Panc1 (cell line): ENCODE data around the gene RNF113B. TPM values are rescaled to one million over a fixed set of nuclear protein-coding genes. Genes with fewer than 3 reads are reported as not detected.

ENCODE experiments used
- ATAC-seq: fragments of 200-7000 bp; cut with Tn5 transposase; 2 replicates; pipeline ENCODE4 v1.9.1; 2020; ENCODE audit warnings: mild to moderate bottlenecking, moderate library complexity
- BruUV-seq: library from RNA; stranded (reverse); fragments of 400-500 nt; replicated peaks from 2 replicates; lab custom pipeline; 2021; lab: Mats Ljungman, UMichigan
- CTCF ChIA-PET: fragments of 300-600 bp; sonication (Branson Sonifier 250); formaldehyde crosslinking; loops from one replicate; lab custom pipeline; 2022; ENCODE audit warnings: antibody characterized with exemption; lab: Charles Lee
- POLR2A ChIA-PET: fragments of 300-600 bp; sonication (Branson Sonifier 250); formaldehyde crosslinking; loops from one replicate; lab custom pipeline; 2022; ENCODE audit warnings: antibody characterized with exemption; lab: Charles Lee
- DNase-seq: peaks from one replicate; pipeline ENCODE4 v3.0.0-alpha.2; 2010; ENCODE audit warnings: low read depth, low spot score
- H3K27ac ChIP-seq: 2 replicates; pipeline ENCODE4 v1.5.1; 2011; ENCODE audit warnings: mild to moderate bottlenecking, low read length, inconsistent platforms
- H3K27me3 ChIP-seq: fragments of 200-500 bp; sonication (Bioruptor generic); 2 replicates; pipeline ENCODE4 v1.6.0; 2014; ENCODE audit warnings: low read length, inconsistent platforms; ENCODE audit not compliant: control insufficient read depth, insufficient read depth
- H3K36me3 ChIP-seq: fragments of 200-500 bp; sonication (Bioruptor generic); 2 replicates; pipeline ENCODE4 v1.5.1; 2014; ENCODE audit warnings: inconsistent platforms, mild to moderate bottlenecking, low read length, moderate library complexity; ENCODE audit not compliant: control insufficient read depth, insufficient read depth
- H3K4me1 ChIP-seq: 2 replicates; pipeline ENCODE4 v1.5.1; 2011; ENCODE audit warnings: inconsistent platforms, mild to moderate bottlenecking, low read length, moderate library complexity; ENCODE audit not compliant: control insufficient read depth, insufficient read depth
- H3K4me3 ChIP-seq, 2 experiments: 2 replicates each; pipeline ENCODE4 v1.5.1; 2011 to 2012; ENCODE audit warnings: low read depth in 2 of 2, low read length in 2 of 2, mild to moderate bottlenecking in 2 of 2, inconsistent platforms in 1 of 2, moderate library complexity in 1 of 2
- H3K9me3 ChIP-seq: fragments of 200-500 bp; sonication (Bioruptor generic); 2 replicates; pipeline ENCODE4 v1.5.1; 2014; ENCODE audit warnings: low read depth, mild to moderate bottlenecking, inconsistent platforms, low read length, moderate library complexity; ENCODE audit not compliant: control insufficient read depth, insufficient read depth
- POLR2AphosphoS5 ChIP-seq: IDR thresholded peaks from 2 replicates; pipeline ENCODE4 v1.6.1; 2012; ENCODE audit warnings: mild to moderate bottlenecking, low read depth, low read length, moderate library complexity
- SIN3A ChIP-seq: IDR thresholded peaks from 2 replicates; pipeline ENCODE4 v1.6.1; 2012; ENCODE audit warnings: low read depth, mild to moderate bottlenecking, low read length, moderate library complexity, borderline replicate concordance; ENCODE audit not compliant: insufficient read depth
- TCF7L2 ChIP-seq: IDR thresholded peaks from 2 replicates; pipeline ENCODE4 v1.6.1; 2011; ENCODE audit warnings: mild to moderate bottlenecking, low read depth, low read length, inconsistent platforms
- in situ Hi-C: cut with HindIII; loops from 2 replicates; pipeline ENCODE4 v1.10.0; 2016; ENCODE audit warnings: low sequenced_read_pairs, low pct_unique_long_range_greater_than_20kb
- intact Hi-C: fragments of 100-400 bp; cut with micrococcal nuclease; formaldehyde crosslinking; loops from one replicate; pipeline ENCODE4 v1.10.0; 2022; ENCODE audit not compliant: unreplicated experiment
- microRNA-seq: library from miRNA; unstranded; fragments of <30 nt; microRNA quantifications from one replicate; pipeline ENCODE4 v1.1.0, GENCODE V29; 2020; ENCODE audit not compliant: unreplicated experiment
- total RNA-seq: library from RNA; stranded (reverse); gene quantifications from one replicate; pipeline ENCODE4 v1.2.1, GENCODE V29; 2021; ENCODE audit not compliant: unreplicated experiment
- TF ChIP-seq, protein P1 (sequence below): fragments of 450-650 bp; IDR thresholded peaks from 2 replicates; pipeline ENCODE4 v1.5.1; 2017; ENCODE audit warnings: mild to moderate bottlenecking
- TF ChIP-seq, protein P2 (sequence below), 2 experiments: IDR thresholded peaks; 2 replicates each; pipeline ENCODE4 v1.6.1; 2011 to 2012; ENCODE audit warnings: low read depth in 2 of 2, control low read depth in 1 of 2, low read length in 1 of 2, mild to moderate bottlenecking in 1 of 2, moderate library complexity in 1 of 2; ENCODE audit not compliant: insufficient read depth in 1 of 2

Gene RNF113B
- total RNA-seq, 1 experiment from 2014 or later = not detected

DNA sequence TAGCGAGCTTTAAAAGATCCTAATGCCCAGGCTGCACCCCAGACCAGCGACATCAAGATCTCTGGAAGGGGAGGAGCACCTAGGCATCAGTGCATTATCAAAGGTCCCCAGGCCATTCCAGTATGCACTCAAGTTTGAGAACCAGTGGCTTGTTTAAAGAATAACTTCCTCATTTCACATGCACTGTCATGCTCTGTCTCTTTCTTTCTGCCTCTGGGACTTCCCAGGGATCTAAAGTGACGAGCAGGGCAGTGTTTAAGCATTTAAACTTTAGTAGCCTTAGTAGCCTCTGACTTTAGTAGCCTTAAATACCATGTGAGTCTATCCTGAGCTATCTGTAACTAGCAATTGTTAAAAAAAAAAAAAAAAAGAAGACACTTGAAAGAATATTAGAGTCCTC, 43.1 kb downstream of the RNF113B start:
- no peak for ATAC-seq
- ChIA-PET POLR2A (no interaction called here), CTCF (no interaction called here)
- DNase-seq = no peak
- H3K27me3 ChIP-seq = no peaks in the 10 kb centered on the region; the same call in 1 of the 2 replicates
- H3K9me3 ChIP-seq = no peaks in the 10 kb centered on the region
- BruUV-seq = no TSS peak
- no peak overlapping the region for H3K4me3 ChIP-seq
- H3K36me3 ChIP-seq = no peaks in the 10 kb centered on the region
- intact Hi-C loops (loop anchor here (10.0 kb wide), 1 partner anchor 291 kb away; no protein-coding TSS in a partner anchor), in situ Hi-C loops (loop anchor here (25.0 kb wide), 1 partner anchor 278 kb away; no protein-coding TSS in a partner anchor)
- H3K27ac ChIP-seq = no peak overlapping the region
- TF ChIP-seq, protein P1, sequence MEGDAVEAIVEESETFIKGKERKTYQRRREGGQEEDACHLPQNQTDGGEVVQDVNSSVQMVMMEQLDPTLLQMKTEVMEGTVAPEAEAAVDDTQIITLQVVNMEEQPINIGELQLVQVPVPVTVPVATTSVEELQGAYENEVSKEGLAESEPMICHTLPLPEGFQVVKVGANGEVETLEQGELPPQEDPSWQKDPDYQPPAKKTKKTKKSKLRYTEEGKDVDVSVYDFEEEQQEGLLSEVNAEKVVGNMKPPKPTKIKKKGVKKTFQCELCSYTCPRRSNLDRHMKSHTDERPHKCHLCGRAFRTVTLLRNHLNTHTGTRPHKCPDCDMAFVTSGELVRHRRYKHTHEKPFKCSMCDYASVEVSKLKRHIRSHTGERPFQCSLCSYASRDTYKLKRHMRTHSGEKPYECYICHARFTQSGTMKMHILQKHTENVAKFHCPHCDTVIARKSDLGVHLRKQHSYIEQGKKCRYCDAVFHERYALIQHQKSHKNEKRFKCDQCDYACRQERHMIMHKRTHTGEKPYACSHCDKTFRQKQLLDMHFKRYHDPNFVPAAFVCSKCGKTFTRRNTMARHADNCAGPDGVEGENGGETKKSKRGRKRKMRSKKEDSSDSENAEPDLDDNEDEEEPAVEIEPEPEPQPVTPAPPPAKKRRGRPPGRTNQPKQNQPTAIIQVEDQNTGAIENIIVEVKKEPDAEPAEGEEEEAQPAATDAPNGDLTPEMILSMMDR = no peak
- no peak for TF ChIP-seq POLR2AphosphoS5
- H3K4me1 ChIP-seq = no peaks in the 10 kb centered on the region

DNA sequence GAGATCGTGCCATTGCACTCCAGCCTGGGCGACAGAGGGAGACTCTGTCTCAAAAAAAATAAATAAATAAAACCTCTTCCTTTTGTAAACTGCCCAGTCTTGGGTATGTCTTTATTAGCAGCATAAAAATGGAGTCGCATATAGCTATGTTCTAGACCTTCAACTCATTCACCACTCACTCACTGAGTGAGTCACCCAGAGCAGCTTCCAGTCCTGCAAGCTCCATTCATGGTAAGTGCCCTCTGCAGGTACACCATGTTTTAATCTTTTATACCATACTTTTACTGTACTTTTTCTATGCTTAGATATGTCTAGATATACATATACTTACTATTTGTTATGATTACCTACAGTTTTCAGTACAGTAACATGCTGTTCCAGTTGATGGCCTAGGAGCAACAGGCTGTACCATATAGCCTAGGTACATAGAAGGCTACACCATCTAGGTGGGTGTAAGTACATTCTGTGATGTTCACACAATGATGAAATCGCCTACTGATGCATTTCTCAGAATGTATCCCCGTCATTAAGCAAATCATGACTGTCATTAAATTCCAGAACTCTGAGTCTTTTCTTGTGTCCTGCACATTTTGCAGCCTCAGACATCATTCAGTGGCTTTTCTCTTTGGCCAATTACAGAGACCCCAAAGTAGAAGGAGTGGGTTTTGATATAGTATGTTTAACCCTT, 47.9 kb downstream of the RNF113B start:
- DNase-seq = no peak

More for the DNA sequence above, 47.9 kb downstream of the RNF113B start:
- Histone ChIP-seq H3K36me3 (no peaks in the 10 kb centered on the region), H3K27me3 (no peaks in the 10 kb centered on the region; the same call in 1 of the 2 replicates), H3K4me3 (no peak overlapping the region), H3K4me1 (no peaks in the 10 kb centered on the region), H3K9me3 (no peaks in the 10 kb centered on the region), H3K27ac (no peak overlapping the region)
- BruUV-seq = no TSS peak
- no peak for ATAC-seq
- in situ Hi-C loops (loop anchor here (25.0 kb wide), 1 partner anchor 283 kb away; no protein-coding TSS in a partner anchor), intact Hi-C loops (no loop called here)
- ChIA-PET POLR2A (no interaction called here), CTCF (no interaction called here)
- TF ChIP-seq POLR2AphosphoS5 (no peak), TCF7L2 (no peak), SIN3A (no peak)
- TF ChIP-seq, protein P2, sequence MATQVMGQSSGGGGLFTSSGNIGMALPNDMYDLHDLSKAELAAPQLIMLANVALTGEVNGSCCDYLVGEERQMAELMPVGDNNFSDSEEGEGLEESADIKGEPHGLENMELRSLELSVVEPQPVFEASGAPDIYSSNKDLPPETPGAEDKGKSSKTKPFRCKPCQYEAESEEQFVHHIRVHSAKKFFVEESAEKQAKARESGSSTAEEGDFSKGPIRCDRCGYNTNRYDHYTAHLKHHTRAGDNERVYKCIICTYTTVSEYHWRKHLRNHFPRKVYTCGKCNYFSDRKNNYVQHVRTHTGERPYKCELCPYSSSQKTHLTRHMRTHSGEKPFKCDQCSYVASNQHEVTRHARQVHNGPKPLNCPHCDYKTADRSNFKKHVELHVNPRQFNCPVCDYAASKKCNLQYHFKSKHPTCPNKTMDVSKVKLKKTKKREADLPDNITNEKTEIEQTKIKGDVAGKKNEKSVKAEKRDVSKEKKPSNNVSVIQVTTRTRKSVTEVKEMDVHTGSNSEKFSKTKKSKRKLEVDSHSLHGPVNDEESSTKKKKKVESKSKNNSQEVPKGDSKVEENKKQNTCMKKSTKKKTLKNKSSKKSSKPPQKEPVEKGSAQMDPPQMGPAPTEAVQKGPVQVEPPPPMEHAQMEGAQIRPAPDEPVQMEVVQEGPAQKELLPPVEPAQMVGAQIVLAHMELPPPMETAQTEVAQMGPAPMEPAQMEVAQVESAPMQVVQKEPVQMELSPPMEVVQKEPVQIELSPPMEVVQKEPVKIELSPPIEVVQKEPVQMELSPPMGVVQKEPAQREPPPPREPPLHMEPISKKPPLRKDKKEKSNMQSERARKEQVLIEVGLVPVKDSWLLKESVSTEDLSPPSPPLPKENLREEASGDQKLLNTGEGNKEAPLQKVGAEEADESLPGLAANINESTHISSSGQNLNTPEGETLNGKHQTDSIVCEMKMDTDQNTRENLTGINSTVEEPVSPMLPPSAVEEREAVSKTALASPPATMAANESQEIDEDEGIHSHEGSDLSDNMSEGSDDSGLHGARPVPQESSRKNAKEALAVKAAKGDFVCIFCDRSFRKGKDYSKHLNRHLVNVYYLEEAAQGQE (IDR thresholded peaks at IDR 0.05; ENCODE audit: insufficient read depth in 1 of 2, low read depth in 2 of 2, low read length in 1 of 2) = no peak
- TF ChIP-seq, protein P1 = no peak

Small RNA genes lying within 50 kb of the gene (microRNA-seq; reads per million reads assigned to microRNA genes)
- not detected for gene MIR3170

Other genes with a start within 250 kb of the RNF113B start
- 122 TPM for gene IPO5, start 223.6 kb downstream of the RNF113B start, total RNA-seq
- 61.9 TPM for gene FARP1, start 34.2 kb downstream of the RNF113B start, total RNA-seq